Measurements from ENCODE around the gene ZSWIM9. TPM values are rescaled to one million over a fixed set of nuclear protein-coding genes. Genes with fewer than 3 reads are reported as not detected.

Gene ZSWIM9
- polyA plus RNA-seq, 3 donors: 8.5 to 14.4 (median 10.0) TPM

Other genes starting within 250 kb of the ZSWIM9 start
- not detected for gene BSPH1, start 178.5 kb upstream of the ZSWIM9 start, polyA plus RNA-seq (ENCODE audit: insufficient read length in 3 of 3)
- gene ELSPBP1, start 176.0 kb upstream of the ZSWIM9 start, polyA plus RNA-seq (ENCODE audit: insufficient read length in 3 of 3): not detected
- gene CABP5, start 126.6 kb upstream of the ZSWIM9 start, polyA plus RNA-seq (ENCODE audit: insufficient read length in 3 of 3): not detected
- 10 to 100 TPM in 2 of 3 donors, 1 to 10 TPM in 1; 6.0 to 11.1 (median 10.6) TPM for gene PLA2G4C, start 59.9 kb upstream of the ZSWIM9 start, polyA plus RNA-seq (ENCODE audit: insufficient read length in 3 of 3)
- gene LIG1, start 336 bp upstream of the ZSWIM9 start, polyA plus RNA-seq (ENCODE audit: insufficient read length in 3 of 3): 10 to 100 TPM; 61.8 to 78.8 (median 66.1) TPM
- gene CARD8, start 85.2 kb downstream of the ZSWIM9 start, polyA plus RNA-seq (ENCODE audit: insufficient read length in 3 of 3): 10 to 100 TPM; 55.4 to 66.5 (median 56.3) TPM
- 1 to 10 TPM; 5.9 to 8.1 (median 7.6) TPM for gene ZNF114, start 99.4 kb downstream of the ZSWIM9 start, polyA plus RNA-seq (ENCODE audit: insufficient read length in 3 of 3)
- 10 to 100 TPM; 51.0 to 83.1 (median 67.0) TPM for gene EMP3, start 154.9 kb downstream of the ZSWIM9 start, polyA plus RNA-seq (ENCODE audit: insufficient read length in 3 of 3)
- gene TMEM143, start 193.3 kb downstream of the ZSWIM9 start, polyA plus RNA-seq (ENCODE audit: insufficient read length in 3 of 3): 10 to 100 TPM in 2 of 3 donors, 1 to 10 TPM in 1; 9.8 to 14.7 (median 11.6) TPM
- under 1 TPM; 0.37 to 0.70 (median 0.41) TPM for gene SYNGR4, start 193.7 kb downstream of the ZSWIM9 start, polyA plus RNA-seq (ENCODE audit: insufficient read length in 3 of 3)
- 100 to 1,000 TPM; 230 to 246 (median 242) TPM for gene KDELR1, start 220.9 kb downstream of the ZSWIM9 start, polyA plus RNA-seq (ENCODE audit: insufficient read length in 3 of 3)
- gene GRIN2D, start 223.0 kb downstream of the ZSWIM9 start, polyA plus RNA-seq (ENCODE audit: insufficient read length in 3 of 3): under 1 TPM; 0.33 to 0.88 (median 0.71) TPM

Measured in renal cortex interstitium (tissue), 3 donors.